ENCODE measurements around the gene RIPOR3. TPM values are rescaled to one million over a fixed set of nuclear protein-coding genes. Genes with fewer than 3 reads are reported as not detected.

RIPOR3 gene
- total and polyA plus RNA-seq, 4 donors, result 5.6 to 90.3 (median 16.3) TPM

GRCh38 chr20:50728486-50728980 is 37.2 kb upstream of the RIPOR3 start:
- no peak for TF ChIP-seq YY1 (IDR thresholded peaks at IDR 0.05)
- TF ChIP-seq RXRA (IDR thresholded peaks at IDR 0.05), result no peak
- TF ChIP-seq GABPA (IDR thresholded peaks at IDR 0.05 in 1 of 2, conservative IDR thresholded peaks at IDR 0.05 in 1 of 2), result no peak
- TF ChIP-seq FOXA1 (IDR thresholded peaks at IDR 0.05), result no peak
- TF ChIP-seq HNF4A (conservative IDR thresholded peaks at IDR 0.05), result no peak
- TF ChIP-seq ATF3 (IDR thresholded peaks at IDR 0.05), result no peak
- TF ChIP-seq ZBTB33 (IDR thresholded peaks at IDR 0.05), result no peak
- no peak for TF ChIP-seq NR2F2 (IDR thresholded peaks at IDR 0.05)
- TF ChIP-seq JUND (IDR thresholded peaks at IDR 0.05), result no peak
- no peak for TF ChIP-seq EGR1 (IDR thresholded peaks at IDR 0.05; ENCODE audit: low read depth in 2 of 2)
- no peak for TF ChIP-seq RAD21 (IDR thresholded peaks at IDR 0.05)
- TF ChIP-seq REST (IDR thresholded peaks at IDR 0.05), result no peak
- TF ChIP-seq CTCF (IDR thresholded peaks at IDR 0.05; ENCODE audit: low read depth, low read length, missing input control), result no peak
- no peak for DNase-seq (ENCODE audit: low spot score)
- Histone ChIP-seq H3K4me3 (ENCODE audit: low read depth in 1 of 3, low read length in 3 of 3) (no peak overlapping the region), H3K9ac (ENCODE audit: low read depth in 1 of 2, low read length in 2 of 2) (peak overlapping the region in 1 of 2 donors; percentile 16), H3K27me3 (ENCODE audit: control insufficient read depth in 4 of 4, insufficient read depth in 4 of 4, low read length in 3 of 4) (no peaks in the 10 kb centered on the region), H3K36me3 (ENCODE audit: control insufficient read depth in 4 of 4, insufficient read depth in 3 of 4, low read depth in 1 of 4, low read length in 3 of 4) (no peaks in the 10 kb centered on the region), H3K27ac (ENCODE audit: low read depth in 1 of 2, low read length in 2 of 2) (peak overlapping the region; percentile 70 to 87), H3K4me1 (ENCODE audit: control insufficient read depth in 4 of 4, insufficient read depth in 4 of 4, low read length in 3 of 4) (peaks cover 11 to 58% (median 36%) of the 10 kb centered on the region in 4 donors), H3K9me3 (ENCODE audit: control insufficient read depth in 4 of 4, low read length in 3 of 4) (no peaks in the 10 kb centered on the region)
- 67% methylated on average over 4 of the region's 4 CpGs for whole genome bisulfite sequencing

- H3K4me1 ChIP-seq (ENCODE audit: control insufficient read depth in 4 of 4, insufficient read depth in 4 of 4, low read length in 3 of 4), result peaks cover 11 to 52% (median 34%) of the 10 kb centered on the region in 4 donors
- peak overlapping the region in 2 of 3 donors; percentile 21 to 33 for H3K4me3 ChIP-seq (ENCODE audit: low read depth in 1 of 3, low read length in 3 of 3)
- 36% methylated on average over 8 of the region's 8 CpGs for WGBS
- TF ChIP-seq ATF3 (IDR thresholded peaks at IDR 0.05) (no peak), HNF4A (conservative IDR thresholded peaks at IDR 0.05) (peak; percentile 39 to 41), FOXA1 (IDR thresholded peaks at IDR 0.05) (no peak), RXRA (IDR thresholded peaks at IDR 0.05) (no peak), TAF1 (conservative IDR thresholded peaks at IDR 0.05) (peak; percentile 39), SP1 (IDR thresholded peaks at IDR 0.05) (peak; percentile 72), MAX (IDR thresholded peaks at IDR 0.05) (peak; percentile 18), JUND (IDR thresholded peaks at IDR 0.05) (peak in 1 of 2 donors; percentile 42), REST (IDR thresholded peaks at IDR 0.05) (no peak), YY1 (IDR thresholded peaks at IDR 0.05) (peak; percentile 28)
Measured at GRCh38 chr20:50727792-50728485, 36.6 kb upstream of the RIPOR3 start.

More at GRCh38 chr20:50727792-50728485, 36.6 kb upstream of the RIPOR3 start:
- Histone ChIP-seq H3K27me3 (ENCODE audit: control insufficient read depth in 4 of 4, insufficient read depth in 4 of 4, low read length in 3 of 4) (no peaks in the 10 kb centered on the region), H3K9ac (ENCODE audit: low read depth in 1 of 2, low read length in 2 of 2) (peak overlapping the region in 1 of 2 donors; percentile 16), H3K36me3 (ENCODE audit: control insufficient read depth in 4 of 4, insufficient read depth in 3 of 4, low read depth in 1 of 4, low read length in 3 of 4) (no peaks in the 10 kb centered on the region), H3K27ac (ENCODE audit: low read depth in 1 of 2, low read length in 2 of 2) (peak overlapping the region; percentile 70 to 87), H3K9me3 (ENCODE audit: control insufficient read depth in 4 of 4, low read length in 3 of 4) (no peaks in the 10 kb centered on the region)
- no peak for DNase-seq (ENCODE audit: low spot score)

Data from liver (tissue), 9 donors.